Activated T-cell treated with anti-CD3 and anti-CD28 coated beads, Interleukin-2, amount 50 U/mL, for 24 hours (primary cell): Measurements from ENCODE around the gene SPIN1.

Experiments used
- DNase-seq: peaks from one replicate; pipeline ENCODE4 v3.0.0-alpha.2; 2020
- H3K27ac Mint-ChIP-seq: 2 replicates; pipeline ENCODE4 v1.8.0; 2020; ENCODE audit warnings: mild to moderate bottlenecking, mixed read lengths
- H3K27me3 Mint-ChIP-seq: 2 replicates; pipeline ENCODE4 v1.8.0; 2020; ENCODE audit warnings: mixed read lengths
- H3K36me3 Mint-ChIP-seq: 2 replicates; pipeline ENCODE4 v1.8.0; 2020; ENCODE audit warnings: low read depth, mixed read lengths
- H3K4me1 Mint-ChIP-seq: 2 replicates; pipeline ENCODE4 v1.8.0; 2020; ENCODE audit warnings: low read depth, mixed read lengths
- H3K4me3 Mint-ChIP-seq: 2 replicates; pipeline ENCODE4 v1.8.0; 2020; ENCODE audit warnings: mild to moderate bottlenecking, moderate library complexity, mixed read lengths
- H3K9me3 Mint-ChIP-seq: 2 replicates; pipeline ENCODE4 v1.8.0; 2020; ENCODE audit warnings: mixed read lengths

SPIN1 gene

DNA sequence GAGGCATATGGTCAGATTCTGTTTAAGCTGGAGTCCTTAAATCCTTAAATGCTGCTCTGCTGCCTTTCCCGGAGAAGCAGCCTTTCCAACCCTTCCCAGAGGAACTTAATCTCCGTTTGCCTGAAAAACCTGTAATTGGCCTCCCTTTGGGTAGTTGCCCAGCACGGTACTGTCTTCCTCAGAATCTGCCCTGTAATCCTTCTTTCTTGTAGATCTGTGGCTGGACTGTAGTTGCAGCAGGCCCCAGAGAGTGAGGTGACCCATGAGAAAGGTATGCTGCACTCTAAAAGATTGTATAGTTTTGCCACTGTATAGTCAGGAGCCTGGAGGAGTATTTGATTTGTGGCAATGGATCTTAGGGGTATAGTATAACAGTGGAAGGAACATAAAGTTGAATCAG lies 11.7 kb downstream of the SPIN1 start:
- no peak for DNase-seq
- H3K27ac Mint-ChIP-seq: no peak overlapping the region
- peaks cover 38% of the 10 kb centered on the region for H3K4me1 Mint-ChIP-seq
- H3K9me3 Mint-ChIP-seq: peaks cover 3% of the 10 kb centered on the region
- no peaks in the 10 kb centered on the region for H3K27me3 Mint-ChIP-seq
- no peak overlapping the region for H3K4me3 Mint-ChIP-seq
- peaks cover 15% of the 10 kb centered on the region for H3K36me3 Mint-ChIP-seq

DNA sequence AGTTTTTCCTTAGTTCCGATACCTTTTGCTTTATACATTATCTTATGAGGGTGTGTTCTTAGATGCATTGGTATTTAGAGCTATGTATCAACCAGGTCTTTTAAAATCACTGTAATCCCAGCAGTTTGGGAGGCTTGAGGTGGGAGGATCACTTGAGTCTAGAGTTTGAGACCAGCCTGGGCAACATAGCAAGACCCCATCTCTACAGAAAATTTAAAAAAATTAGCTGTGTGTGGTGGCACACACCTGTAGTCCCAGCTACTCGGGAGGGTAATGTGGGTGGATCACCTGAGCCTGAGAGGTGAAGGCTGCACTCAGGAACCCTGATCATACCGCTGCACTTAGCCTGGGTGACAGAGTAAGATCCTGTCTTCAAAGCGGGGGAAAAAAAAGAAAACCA lies 15.1 kb downstream of the SPIN1 start:
- Mint-ChIP-seq H3K4me3 (no peak overlapping the region), H3K27me3 (no peaks in the 10 kb centered on the region), H3K36me3 (peaks cover 15% of the 10 kb centered on the region), H3K4me1 (peaks cover 24% of the 10 kb centered on the region), H3K9me3 (peaks cover 3% of the 10 kb centered on the region), H3K27ac (no peak overlapping the region)
- no peak for DNase-seq

DNA sequence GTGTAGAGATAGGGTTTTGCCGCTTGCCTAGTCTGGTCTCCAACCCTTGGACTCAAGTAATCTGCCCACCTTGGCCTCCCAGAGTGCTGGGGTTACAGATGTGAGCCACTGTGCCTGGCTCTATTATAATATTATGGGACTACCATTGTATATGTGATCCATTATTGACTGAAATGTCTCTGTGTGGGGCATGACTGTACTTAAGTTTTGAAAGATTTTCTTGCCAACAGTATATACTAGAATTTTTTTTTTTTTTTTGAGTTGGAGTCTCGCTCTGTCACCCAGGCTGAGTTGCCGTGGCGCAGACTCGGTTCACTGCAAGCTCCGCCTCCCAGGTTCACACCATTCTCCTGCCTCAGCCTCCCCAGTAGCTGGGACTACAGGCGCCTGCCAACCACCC lies 17.8 kb downstream of the SPIN1 start:
- H3K4me1 Mint-ChIP-seq: peaks cover 22% of the 10 kb centered on the region
- peaks cover 9% of the 10 kb centered on the region for H3K9me3 Mint-ChIP-seq
- H3K36me3 Mint-ChIP-seq: peaks cover 19% of the 10 kb centered on the region
- H3K27me3 Mint-ChIP-seq: no peaks in the 10 kb centered on the region
- DNase-seq: no peak
- no peak overlapping the region for H3K27ac Mint-ChIP-seq
- H3K4me3 Mint-ChIP-seq: no peak overlapping the region

DNA sequence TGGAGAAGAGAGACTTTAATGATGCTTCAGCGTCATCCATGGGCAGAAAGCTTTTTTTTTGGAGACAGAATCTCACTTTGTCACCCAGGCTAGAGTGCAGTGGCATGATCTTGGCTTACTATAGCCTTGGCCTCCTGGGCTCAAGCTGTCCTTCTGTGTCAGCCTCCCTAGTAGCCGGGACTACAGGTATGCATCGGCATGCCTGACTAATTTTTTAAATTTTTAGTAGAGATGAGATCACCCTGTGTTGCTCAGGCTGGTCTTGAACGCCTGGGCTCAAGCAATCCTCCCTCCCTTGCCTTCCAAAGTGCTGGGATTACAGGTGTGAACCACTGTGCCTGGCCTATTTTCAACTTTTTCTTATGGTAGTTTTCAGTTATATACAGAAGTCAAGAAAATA lies 23.2 kb downstream of the SPIN1 start:
- DNase-seq: no peak
- Mint-ChIP-seq H3K36me3 (peaks cover 55% of the 10 kb centered on the region), H3K27me3 (no peaks in the 10 kb centered on the region), H3K4me3 (no peak overlapping the region), H3K9me3 (peaks cover 14% of the 10 kb centered on the region), H3K4me1 (peaks cover 14% of the 10 kb centered on the region), H3K27ac (no peak overlapping the region)

DNA sequence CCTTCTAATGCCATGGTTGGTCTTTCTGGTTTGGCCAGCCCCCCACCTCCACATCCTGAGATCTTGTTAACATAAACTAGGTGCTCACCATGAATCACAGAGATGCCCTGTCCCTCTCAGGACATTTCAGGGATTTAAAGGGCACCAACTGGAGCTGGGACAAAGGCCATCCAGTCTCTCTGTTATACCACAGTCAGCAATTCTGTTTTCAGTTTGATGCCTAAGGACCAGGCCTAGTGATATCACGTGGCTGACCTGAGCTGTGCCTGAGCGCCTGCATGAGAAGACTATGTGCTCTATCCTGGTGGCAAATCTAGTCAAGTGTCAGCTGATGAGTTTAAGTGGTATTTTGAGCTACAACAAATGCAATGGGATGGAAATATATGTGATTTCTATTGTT lies 26.1 kb downstream of the SPIN1 start:
- peaks cover 80% of the 10 kb centered on the region for H3K36me3 Mint-ChIP-seq
- no peak overlapping the region for H3K27ac Mint-ChIP-seq
- peaks cover 33% of the 10 kb centered on the region for H3K9me3 Mint-ChIP-seq
- H3K4me3 Mint-ChIP-seq: no peak overlapping the region
- DNase-seq: no peak
- no peaks in the 10 kb centered on the region for H3K27me3 Mint-ChIP-seq
- peaks cover 28% of the 10 kb centered on the region for H3K4me1 Mint-ChIP-seq

DNA sequence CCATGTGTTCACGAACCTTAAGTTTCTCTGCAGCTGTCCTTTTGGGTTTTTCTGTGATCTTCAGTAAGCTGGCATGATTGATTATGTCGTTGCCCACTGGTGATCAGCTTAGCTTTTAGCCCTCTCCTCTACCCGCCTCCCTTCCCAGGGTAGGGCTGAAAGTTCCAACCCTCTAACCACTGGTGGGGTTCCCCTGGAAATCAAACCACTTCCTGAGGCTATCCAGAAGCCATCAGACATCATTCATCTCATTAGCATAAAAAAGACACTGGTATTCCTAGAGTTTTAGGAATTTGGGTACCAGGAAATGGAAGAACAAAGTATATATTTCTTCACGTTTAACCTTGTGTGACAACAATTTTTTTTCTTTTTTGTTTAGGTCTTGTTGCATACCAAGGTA lies 29.8 kb downstream of the SPIN1 start:
- DNase-seq: no peak
- H3K36me3 Mint-ChIP-seq: peaks cover 91% of the 10 kb centered on the region
- peaks cover 30% of the 10 kb centered on the region for H3K9me3 Mint-ChIP-seq
- H3K27ac Mint-ChIP-seq: peak overlapping the region; percentile 5
- no peaks in the 10 kb centered on the region for H3K27me3 Mint-ChIP-seq
- no peak overlapping the region for H3K4me3 Mint-ChIP-seq
- H3K4me1 Mint-ChIP-seq: peaks cover 29% of the 10 kb centered on the region

DNA sequence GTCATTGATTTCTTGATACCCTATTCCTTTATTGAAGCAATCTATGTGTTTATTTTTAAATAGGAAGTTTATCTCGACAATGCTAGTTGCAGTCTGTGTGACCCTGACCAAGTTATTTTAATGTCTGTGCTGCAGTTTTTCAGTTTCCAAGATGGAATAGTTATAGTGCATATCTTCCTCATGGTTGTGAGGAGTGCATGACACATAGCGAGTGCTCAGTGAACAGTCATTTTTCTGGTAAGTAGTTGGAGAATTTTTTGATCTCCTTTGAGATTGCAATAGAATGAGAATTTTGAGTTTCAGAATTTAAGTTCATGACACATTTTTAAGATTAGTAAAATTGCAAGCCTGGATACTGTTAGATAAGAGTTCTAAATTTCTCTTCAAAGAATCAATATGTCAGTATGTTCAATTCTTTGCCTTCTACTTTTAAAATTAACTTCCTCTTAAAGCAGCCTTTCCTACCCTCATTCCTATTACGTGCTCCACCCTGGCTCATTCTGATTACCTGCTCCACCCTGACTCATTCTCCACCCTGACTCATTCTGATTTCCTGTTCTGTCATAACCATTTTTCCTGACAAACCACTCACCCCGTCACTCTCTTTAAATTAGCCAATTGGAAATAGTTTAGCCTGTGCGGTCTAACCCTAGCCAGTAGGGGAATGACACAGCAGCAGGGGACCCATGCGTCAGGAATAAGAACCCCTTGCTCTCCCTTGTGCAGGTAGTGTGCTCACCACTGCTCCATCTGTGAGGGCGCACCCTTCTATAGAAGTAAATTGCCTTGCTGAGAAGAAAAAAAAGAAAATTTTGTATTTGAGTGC lies 30.7 kb downstream of the SPIN1 start:
- H3K4me3 Mint-ChIP-seq: no peak overlapping the region
- H3K27ac Mint-ChIP-seq: peak overlapping the region; percentile 95
- no peaks in the 10 kb centered on the region for H3K27me3 Mint-ChIP-seq
- peak; percentile 41 for DNase-seq
- H3K36me3 Mint-ChIP-seq: peaks cover 84% of the 10 kb centered on the region
- peaks cover 30% of the 10 kb centered on the region for H3K9me3 Mint-ChIP-seq
- peaks cover 29% of the 10 kb centered on the region for H3K4me1 Mint-ChIP-seq

DNA sequence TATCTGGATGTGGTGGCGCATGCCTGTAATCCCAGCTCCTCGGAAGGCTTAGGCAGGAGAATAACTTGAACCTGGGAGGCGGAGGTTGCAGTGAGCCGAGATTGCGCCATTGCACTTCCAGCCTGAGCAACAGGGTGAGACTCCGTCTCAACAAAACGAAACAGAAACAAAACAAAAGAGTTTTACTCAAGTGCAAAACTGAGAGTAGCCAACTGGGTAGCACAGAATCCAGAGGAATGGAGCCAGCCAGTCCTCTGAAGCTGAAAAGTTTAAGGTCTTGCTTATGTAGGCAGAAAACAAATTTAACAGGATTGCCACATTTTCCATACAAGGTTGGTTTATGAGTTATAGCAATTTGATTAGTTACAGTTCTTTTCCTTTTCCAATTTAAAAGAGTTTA lies 32.0 kb downstream of the SPIN1 start:
- H3K9me3 Mint-ChIP-seq: peaks cover 25% of the 10 kb centered on the region
- H3K27ac Mint-ChIP-seq: no peak overlapping the region
- no peaks in the 10 kb centered on the region for H3K27me3 Mint-ChIP-seq
- peaks cover 74% of the 10 kb centered on the region for H3K36me3 Mint-ChIP-seq
- no peak for DNase-seq
- peaks cover 29% of the 10 kb centered on the region for H3K4me1 Mint-ChIP-seq
- no peak overlapping the region for H3K4me3 Mint-ChIP-seq

DNA sequence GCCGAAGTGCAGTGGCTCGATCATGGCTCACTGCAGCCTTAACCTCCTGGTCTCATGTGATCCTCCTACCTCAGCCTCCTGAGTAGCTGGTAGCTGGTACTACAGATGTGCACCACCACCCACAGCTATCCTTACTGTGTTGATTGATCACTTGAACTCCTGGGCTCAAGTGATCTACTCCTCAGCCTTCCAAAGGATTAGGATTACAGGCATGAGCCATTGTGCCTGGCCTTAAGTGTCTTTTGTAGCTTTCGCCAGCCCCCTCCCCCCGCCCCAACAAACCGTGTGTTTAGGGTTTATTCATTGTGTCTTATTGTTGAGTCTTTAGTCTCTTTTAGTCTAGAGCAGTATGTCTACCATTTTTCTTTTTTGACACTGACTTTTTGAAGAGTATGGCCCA lies 33.1 kb downstream of the SPIN1 start:
- H3K4me1 Mint-ChIP-seq: peaks cover 32% of the 10 kb centered on the region
- peaks cover 22% of the 10 kb centered on the region for H3K9me3 Mint-ChIP-seq
- no peak overlapping the region for H3K4me3 Mint-ChIP-seq
- no peaks in the 10 kb centered on the region for H3K27me3 Mint-ChIP-seq
- no peak for DNase-seq
- H3K36me3 Mint-ChIP-seq: peaks cover 71% of the 10 kb centered on the region
- no peak overlapping the region for H3K27ac Mint-ChIP-seq

DNA sequence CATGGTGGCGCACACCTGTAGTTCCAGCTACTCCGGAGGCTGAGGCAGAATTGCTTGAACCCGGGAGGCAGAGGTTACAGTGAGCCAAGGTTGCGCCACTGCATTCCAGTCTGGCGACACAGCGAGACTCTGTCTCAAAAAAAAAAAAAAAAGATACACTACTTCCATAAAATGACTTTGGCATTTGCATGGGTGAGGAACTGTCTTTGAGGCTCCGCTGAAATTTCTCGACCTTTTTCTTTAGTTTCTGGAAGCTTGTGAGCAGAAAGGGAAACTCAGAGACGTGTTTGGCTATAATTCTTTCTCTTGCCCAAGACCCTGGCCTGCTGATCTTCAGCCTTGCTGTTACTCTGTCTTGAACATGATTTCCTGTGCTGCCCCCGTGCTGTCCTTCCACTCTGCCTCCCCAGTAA lies 37.3 kb downstream of the SPIN1 start:
- H3K9me3 Mint-ChIP-seq: peaks cover 3% of the 10 kb centered on the region
- no peak overlapping the region for H3K4me3 Mint-ChIP-seq
- peaks cover 13% of the 10 kb centered on the region for H3K4me1 Mint-ChIP-seq
- no peak for DNase-seq
- peaks cover 52% of the 10 kb centered on the region for H3K36me3 Mint-ChIP-seq
- H3K27me3 Mint-ChIP-seq: no peaks in the 10 kb centered on the region
- no peak overlapping the region for H3K27ac Mint-ChIP-seq

DNA sequence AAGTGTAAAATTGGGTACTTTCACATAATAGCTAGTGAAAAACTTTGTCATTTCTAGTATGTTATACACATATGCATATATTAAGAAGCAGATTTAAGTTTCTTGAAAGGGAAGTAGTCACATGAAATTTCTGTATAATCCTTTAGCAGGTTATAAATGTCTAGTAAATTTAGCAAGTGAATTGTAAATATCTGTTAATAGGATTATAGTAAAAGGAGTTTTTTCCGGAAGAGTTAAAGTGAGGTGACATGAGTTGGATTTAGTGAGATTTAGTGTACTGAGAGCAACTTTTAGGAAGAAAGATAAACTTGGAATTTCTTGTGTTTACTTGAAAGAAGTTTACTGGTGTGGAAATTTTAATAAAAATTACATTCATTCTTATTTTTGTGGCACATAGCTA lies 38.4 kb downstream of the SPIN1 start:
- Mint-ChIP-seq H3K9me3 (no peaks in the 10 kb centered on the region), H3K36me3 (peaks cover 46% of the 10 kb centered on the region), H3K27me3 (no peaks in the 10 kb centered on the region), H3K27ac (no peak overlapping the region), H3K4me1 (peaks cover 8% of the 10 kb centered on the region), H3K4me3 (no peak overlapping the region)
- DNase-seq: no peak

DNA sequence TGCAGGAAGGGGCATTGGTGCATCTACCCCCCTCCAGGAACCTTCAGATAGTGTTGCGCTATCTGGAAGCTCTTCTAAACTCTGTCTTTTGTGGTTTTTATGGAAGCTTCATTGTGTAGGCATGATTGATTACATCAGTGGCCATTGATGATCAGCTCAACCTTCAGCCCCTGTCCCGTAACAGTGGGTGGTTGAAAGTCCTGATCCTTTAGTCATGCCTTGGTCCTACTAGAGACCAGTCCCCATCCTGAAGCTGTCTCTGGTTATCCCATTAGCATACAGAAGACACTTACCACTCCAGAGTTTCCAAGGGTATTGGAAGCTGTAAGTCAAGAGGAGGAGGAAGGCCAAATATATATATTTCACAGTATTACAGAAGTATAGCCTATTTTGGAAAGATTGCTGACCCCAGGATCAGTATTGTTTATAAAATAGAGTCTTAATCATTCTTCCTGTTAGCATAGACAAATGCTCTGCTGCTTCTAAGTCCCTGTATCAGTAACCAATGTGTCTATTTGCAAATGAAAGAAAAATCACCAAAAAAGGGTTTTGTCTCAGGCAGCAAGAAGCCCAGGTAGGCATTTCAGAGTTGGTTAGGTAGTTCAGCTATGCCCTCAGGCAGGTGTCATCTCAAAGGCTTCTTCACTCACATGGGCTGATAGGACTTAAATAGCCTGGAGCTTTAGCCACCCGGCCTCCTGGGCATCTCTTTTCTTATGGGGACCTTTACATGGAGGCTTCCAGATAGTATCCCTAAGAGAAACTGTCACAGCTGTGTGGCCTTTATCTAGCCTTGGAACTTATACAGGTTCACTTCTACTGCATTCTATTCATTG lies 41.6 kb downstream of the SPIN1 start:
- Mint-ChIP-seq H3K4me1 (peaks cover 19% of the 10 kb centered on the region), H3K36me3 (peaks cover 52% of the 10 kb centered on the region), H3K4me3 (no peak overlapping the region), H3K27me3 (no peaks in the 10 kb centered on the region), H3K27ac (no peak overlapping the region), H3K9me3 (no peaks in the 10 kb centered on the region)
- no peak for DNase-seq

DNA sequence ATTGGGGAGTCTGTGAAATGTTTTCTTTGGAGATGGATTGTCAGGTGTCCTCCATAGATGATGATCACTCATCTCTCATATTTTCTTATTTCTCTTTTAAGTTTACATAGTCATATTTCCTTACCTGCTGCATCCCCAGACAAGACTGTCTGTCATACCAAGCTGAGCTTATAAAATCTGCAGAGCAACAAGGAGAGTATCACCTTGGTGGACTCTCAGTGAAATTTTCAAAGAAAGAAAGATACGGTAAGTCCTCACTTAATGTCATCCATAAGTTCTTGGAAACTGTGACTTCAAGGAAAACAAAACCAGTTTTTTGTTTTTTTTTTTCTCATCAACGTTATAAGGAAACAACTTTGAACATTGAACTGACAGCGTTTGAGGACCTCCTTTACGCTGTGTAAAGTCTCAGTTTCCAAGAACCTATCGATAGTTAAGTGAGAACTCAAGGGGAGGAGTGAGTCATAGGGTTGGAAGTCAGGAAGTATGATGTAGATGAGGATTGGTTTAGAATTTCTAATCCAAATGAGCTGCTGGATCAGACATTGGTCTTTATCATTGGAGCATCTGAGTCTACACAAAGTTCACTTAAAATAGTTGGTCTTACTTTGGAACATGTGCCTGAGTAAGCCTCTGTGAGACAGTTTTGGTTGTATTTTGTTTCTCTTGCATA lies 45.5 kb downstream of the SPIN1 start:
- H3K27me3 Mint-ChIP-seq: no peaks in the 10 kb centered on the region
- H3K4me1 Mint-ChIP-seq: peaks cover 29% of the 10 kb centered on the region

DNA sequence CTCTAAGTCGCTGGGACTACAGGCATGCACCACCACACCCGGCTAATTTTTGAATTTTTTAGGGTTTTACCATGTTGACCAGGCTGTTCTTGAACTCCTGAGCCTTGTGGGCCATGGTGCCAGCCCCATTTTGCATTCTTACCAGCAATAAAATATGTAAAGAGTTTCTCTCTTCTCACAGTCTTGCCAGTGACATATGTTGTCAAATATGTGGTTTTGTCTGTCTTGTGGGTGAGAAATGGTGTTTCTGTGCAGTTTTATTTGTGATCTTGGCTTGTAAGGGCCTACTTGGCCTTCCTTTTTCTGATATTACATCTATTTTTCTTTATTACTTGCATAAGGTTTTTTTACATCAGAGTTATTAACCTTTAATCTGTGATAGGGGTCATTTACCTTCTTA lies 47.1 kb downstream of the SPIN1 start:
- Mint-ChIP-seq H3K4me1 (peaks cover 37% of the 10 kb centered on the region), H3K36me3 (peaks cover 62% of the 10 kb centered on the region), H3K4me3 (no peak overlapping the region), H3K9me3 (peaks cover 2% of the 10 kb centered on the region), H3K27me3 (no peaks in the 10 kb centered on the region), H3K27ac (no peak overlapping the region)
- no peak for DNase-seq

More for the DNA sequence above, 45.5 kb downstream of the SPIN1 start:
- no peak overlapping the region for H3K4me3 Mint-ChIP-seq
- no peak for DNase-seq
- peak overlapping the region; percentile 86 for H3K27ac Mint-ChIP-seq
- H3K9me3 Mint-ChIP-seq: peaks cover 2% of the 10 kb centered on the region
- peaks cover 66% of the 10 kb centered on the region for H3K36me3 Mint-ChIP-seq
